Liver (tissue), 9 donors: ENCODE measurements around the gene ACOT13. TPM values are rescaled to one million over a fixed set of nuclear protein-coding genes. Genes with fewer than 3 reads are reported as not detected.

Experiments used
- DNase-seq: peaks from one replicate; pipeline ENCODE4 v3.0.0-alpha.2; 2017; ENCODE audit warnings: low spot score
- H3K27ac ChIP-seq, 2 donors: one replicate each; pipeline ENCODE4 v1.7.0; 2013; ENCODE audit warnings: inconsistent platforms in 2 of 2, low read length in 2 of 2, control low read depth in 1 of 2, low read depth in 1 of 2, mild to moderate bottlenecking in 1 of 2
- H3K27me3 ChIP-seq, 4 donors: one replicate each; pipeline versions ENCODE4 v1.6.1 to v1.7.0; 2013; ENCODE audit warnings: low read length in 3 of 4, inconsistent platforms in 1 of 4, mild to moderate bottlenecking in 1 of 4, moderate library complexity in 1 of 4; ENCODE audit not compliant: control insufficient read depth in 4 of 4, insufficient read depth in 4 of 4
- H3K36me3 ChIP-seq, 4 donors: one replicate each; pipeline versions ENCODE4 v1.6.1 to v1.7.0; 2013; ENCODE audit warnings: low read length in 3 of 4, mild to moderate bottlenecking in 3 of 4, low read depth in 1 of 4, moderate library complexity in 1 of 4; ENCODE audit not compliant: control insufficient read depth in 4 of 4, insufficient read depth in 3 of 4
- H3K4me1 ChIP-seq, 4 donors: one replicate each; pipeline versions ENCODE4 v1.6.1 to v1.7.0; 2013; ENCODE audit warnings: low read length in 3 of 4, mild to moderate bottlenecking in 3 of 4, moderate library complexity in 1 of 4; ENCODE audit not compliant: control insufficient read depth in 4 of 4, insufficient read depth in 4 of 4
- H3K4me3 ChIP-seq, 3 donors: one replicate each; pipeline versions ENCODE4 v1.6.1 to v1.7.0; 2013; ENCODE audit warnings: low read length in 3 of 3, control low read depth in 1 of 3, low read depth in 1 of 3, mild to moderate bottlenecking in 1 of 3
- H3K9ac ChIP-seq, 2 donors: one replicate each; pipeline ENCODE4 v1.7.0; 2013; ENCODE audit warnings: low read length in 2 of 2, mild to moderate bottlenecking in 2 of 2, moderate library complexity in 2 of 2, control low read depth in 1 of 2, low read depth in 1 of 2
- H3K9me3 ChIP-seq, 4 donors: one replicate each; pipeline versions ENCODE4 v1.6.1 to v1.7.0; 2013; ENCODE audit warnings: low read length in 3 of 4; ENCODE audit not compliant: control insufficient read depth in 4 of 4
- EGR1 ChIP-seq, 2 donors: IDR thresholded peaks; 2 replicates each; pipeline ENCODE4 v1.6.1; 2016 to 2018; ENCODE audit warnings: antibody characterized with exemption in 2 of 2, low read depth in 2 of 2
- FOXA1 ChIP-seq: IDR thresholded peaks from 2 replicates; pipeline ENCODE4 v1.6.1; 2016; ENCODE audit warnings: antibody characterized with exemption
- FOXA2 ChIP-seq: IDR thresholded peaks from 2 replicates; pipeline ENCODE4 v1.6.1; 2016; ENCODE audit warnings: antibody characterized with exemption
- GABPA ChIP-seq, 2 donors: IDR thresholded peaks in 1 of 2; conservative IDR thresholded peaks in 1 of 2; 2 replicates each; pipeline ENCODE4 v1.6.1; 2016; ENCODE audit warnings: antibody characterized with exemption in 2 of 2, mild to moderate bottlenecking in 1 of 2, moderate library complexity in 1 of 2
- HNF4A ChIP-seq, 2 donors: conservative IDR thresholded peaks; 2 replicates each; pipeline ENCODE4 v1.6.1; 2016; ENCODE audit warnings: antibody characterized with exemption in 2 of 2, mild to moderate bottlenecking in 2 of 2
- HNF4G ChIP-seq: IDR thresholded peaks from 2 replicates; pipeline ENCODE4 v1.6.1; 2016; ENCODE audit warnings: antibody characterized with exemption
- JUND ChIP-seq, 2 donors: IDR thresholded peaks; 2 replicates each; pipeline ENCODE4 v1.6.1; 2016; ENCODE audit warnings: antibody characterized with exemption in 2 of 2
- NR2F2 ChIP-seq: IDR thresholded peaks from 2 replicates; pipeline ENCODE4 v1.6.1; 2016; ENCODE audit warnings: antibody characterized with exemption
- RAD21 ChIP-seq, 2 donors: IDR thresholded peaks; 2 replicates each; pipeline ENCODE4 v1.6.1; 2016; ENCODE audit warnings: antibody characterized with exemption in 2 of 2, mild to moderate bottlenecking in 2 of 2
- REST ChIP-seq: IDR thresholded peaks from 2 replicates; pipeline ENCODE4 v1.6.1; 2016; ENCODE audit warnings: antibody characterized with exemption, mild to moderate bottlenecking
- RXRA ChIP-seq, 2 donors: IDR thresholded peaks; 2 replicates each; pipeline ENCODE4 v1.6.1; 2017 to 2018; ENCODE audit warnings: antibody characterized with exemption in 2 of 2, mild to moderate bottlenecking in 1 of 2
- SP1 ChIP-seq: IDR thresholded peaks from 2 replicates; pipeline ENCODE4 v1.6.1; 2018; ENCODE audit warnings: antibody characterized with exemption, mild to moderate bottlenecking
- YY1 ChIP-seq: IDR thresholded peaks from 2 replicates; pipeline ENCODE4 v1.6.1; 2016; ENCODE audit warnings: antibody characterized with exemption, mild to moderate bottlenecking
- WGBS: extraction: QIAGEN DNeasy Blood & Tissue Kit; methylation state at CpG from one replicate; pipeline ENCODE4 v1.1.7; 2013; 5-methylcytosine and 5-hydroxymethylcytosine counted together
- polyA plus RNA-seq, 2 donors: library from polyadenylated mRNA; stranded (reverse) in 1 of 2; unstranded in 1 of 2; fragments of 200-250 nt in 1 of 2; fragments of >200 nt in 1 of 2; fragmentation: Nextera tagmentation in 1 of 2; extraction: Ambion mirVana in 1 of 2; gene quantifications; one replicate each; pipeline versions ENCODE4 v1.2.1 to v1.2.3, GENCODE V29; 2013 to 2015
- total RNA-seq, 2 donors: library from RNA; depleted of rRNA; stranded (reverse); fragments of >200 nt; gene quantifications; one replicate each; pipeline ENCODE4 v1.2.3, GENCODE V29; 2014
- TF ChIP-seq, protein P1 (sequence below): IDR thresholded peaks from 2 replicates; pipeline ENCODE4 v1.6.1; 2016; ENCODE audit warnings: antibody characterized with exemption
- TF ChIP-seq, protein P2 (sequence below): fragments of 150-350 bp; IDR thresholded peaks from 2 replicates; pipeline ENCODE4 v1.5.1; 2017; ENCODE audit warnings: improper control_type of control experiment, low read depth, low read length; ENCODE audit not compliant: missing input control
- donor health status: healthy.
- donor health status: healthy.
- donor health status: healthy.
- donor health status: healthy.
- donor health status: healthy.

The ACOT13 gene
- total and polyA plus RNA-seq, 4 donors: 9.9 to 90.0 (median 21.3) TPM

DNA sequence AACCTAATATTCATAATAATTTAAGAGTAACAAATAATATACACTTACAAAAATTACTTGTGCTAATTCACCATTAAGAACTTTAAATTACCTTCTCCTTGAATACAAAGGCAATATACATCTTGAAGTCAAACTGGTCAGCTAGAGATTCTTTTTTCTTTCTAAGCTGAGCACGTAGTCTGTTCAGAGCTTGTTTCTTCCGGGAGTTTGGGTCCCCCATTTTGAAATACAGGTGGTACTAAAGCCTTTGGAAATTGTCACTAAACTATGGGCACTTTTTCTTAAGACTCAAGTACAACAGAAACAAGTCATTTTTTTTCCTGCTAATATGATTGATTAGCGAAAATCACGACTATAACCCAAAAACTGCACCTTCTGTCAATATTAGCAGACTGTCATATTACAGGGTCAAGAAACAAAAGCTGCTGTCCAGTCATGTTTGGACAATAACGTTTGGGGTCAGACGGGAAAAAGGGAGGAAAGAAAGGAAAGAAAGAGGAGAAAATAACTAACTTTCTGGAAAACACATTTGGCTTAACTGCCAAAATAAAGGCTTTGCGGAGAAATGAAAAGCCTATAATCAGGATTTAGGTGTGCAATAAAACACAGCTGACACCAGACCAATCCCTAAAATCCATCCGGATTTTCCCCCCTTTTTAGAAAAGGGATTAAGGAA, 51.7 kb downstream of the ACOT13 start:
- no peak for DNase-seq
- H3K27me3 ChIP-seq: no peaks in the 10 kb centered on the region
- H3K27ac ChIP-seq: peak overlapping the region; percentile 26 to 99
- H3K36me3 ChIP-seq: peaks cover 6 to 25% (median 18%) of the 10 kb centered on the region in 4 donors
- 6% methylated on average over 8 of the region's 8 CpGs for WGBS
- peak overlapping the region; percentile 83 to 92 (median 89) for H3K4me3 ChIP-seq
- H3K9ac ChIP-seq: peak overlapping the region; percentile 53 to 96
- H3K4me1 ChIP-seq: peaks cover 2 to 51% (median 27%) of the 10 kb centered on the region in 4 donors
- H3K9me3 ChIP-seq: no peaks in the 10 kb centered on the region
- TF ChIP-seq YY1 (peak; percentile 66), JUND (IDR thresholded peaks at IDR 0.05) (no peak), REST (peak; percentile 89), RAD21 (IDR thresholded peaks at IDR 0.05) (no peak), RXRA (IDR thresholded peaks at IDR 0.05) (no peak), NR2F2 (no peak)
- TF ChIP-seq, protein P1, sequence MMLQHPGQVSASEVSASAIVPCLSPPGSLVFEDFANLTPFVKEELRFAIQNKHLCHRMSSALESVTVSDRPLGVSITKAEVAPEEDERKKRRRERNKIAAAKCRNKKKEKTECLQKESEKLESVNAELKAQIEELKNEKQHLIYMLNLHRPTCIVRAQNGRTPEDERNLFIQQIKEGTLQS: no peak

- peak within 1 kb of the TSS; percentile 99 to 100 for H3K27ac ChIP-seq
- peaks cover 2 to 48% (median 27%) of the 10 kb centered on the region in 4 donors for H3K4me1 ChIP-seq
- WGBS: under 1% methylated on average over 25 of the region's 25 CpGs
- peak; percentile 58 for DNase-seq
- peaks cover 4 to 18% (median 12%) of the 10 kb centered on the region in 4 donors for H3K36me3 ChIP-seq
- no peak for TF ChIP-seq FOXA1
- peak; percentile 21 for TF ChIP-seq SP1
- TF ChIP-seq EGR1 (IDR thresholded peaks at IDR 0.05; ENCODE audit: low read depth in 2 of 2): peak in 1 of 2 donors; percentile 34
- peak; percentile 35 for TF ChIP-seq YY1
- H3K27me3 ChIP-seq: no peaks in the 10 kb centered on the region
- H3K9me3 ChIP-seq: no peaks in the 10 kb centered on the region
- peak within 1 kb of the TSS; percentile 89 to 98 (median 92) for H3K4me3 ChIP-seq
- peak within 1 kb of the TSS; percentile 96 to 99 for H3K9ac ChIP-seq
Observed at GRCh38 chr6:24719125-24719971, 52.5 kb downstream of the ACOT13 start, which contains the start of gene C6orf62. TSS of gene C6orf62 (minus strand) at chr6:24719154. CDS start at chr6:24718668, 486 bp downstream.

GRCh38 chr6:24720131-24720603, 53.3 kb downstream of the ACOT13 start:
- Histone ChIP-seq H3K9ac (peak overlapping the region; percentile 99), H3K27me3 (no peaks in the 10 kb centered on the region), H3K9me3 (no peaks in the 10 kb centered on the region), H3K27ac (peak overlapping the region; percentile 99 to 100), H3K4me3 (peak overlapping the region; percentile 89 to 98 (median 92)), H3K4me1 (peaks cover 2 to 42% (median 27%) of the 10 kb centered on the region in 4 donors), H3K36me3 (peaks cover 1 to 10% (median 7%) of the 10 kb centered on the region in 4 donors)
- peak; percentile 67 for DNase-seq
- WGBS: under 1% methylated on average over 39 of the region's 39 CpGs
- TF ChIP-seq, protein P2, sequence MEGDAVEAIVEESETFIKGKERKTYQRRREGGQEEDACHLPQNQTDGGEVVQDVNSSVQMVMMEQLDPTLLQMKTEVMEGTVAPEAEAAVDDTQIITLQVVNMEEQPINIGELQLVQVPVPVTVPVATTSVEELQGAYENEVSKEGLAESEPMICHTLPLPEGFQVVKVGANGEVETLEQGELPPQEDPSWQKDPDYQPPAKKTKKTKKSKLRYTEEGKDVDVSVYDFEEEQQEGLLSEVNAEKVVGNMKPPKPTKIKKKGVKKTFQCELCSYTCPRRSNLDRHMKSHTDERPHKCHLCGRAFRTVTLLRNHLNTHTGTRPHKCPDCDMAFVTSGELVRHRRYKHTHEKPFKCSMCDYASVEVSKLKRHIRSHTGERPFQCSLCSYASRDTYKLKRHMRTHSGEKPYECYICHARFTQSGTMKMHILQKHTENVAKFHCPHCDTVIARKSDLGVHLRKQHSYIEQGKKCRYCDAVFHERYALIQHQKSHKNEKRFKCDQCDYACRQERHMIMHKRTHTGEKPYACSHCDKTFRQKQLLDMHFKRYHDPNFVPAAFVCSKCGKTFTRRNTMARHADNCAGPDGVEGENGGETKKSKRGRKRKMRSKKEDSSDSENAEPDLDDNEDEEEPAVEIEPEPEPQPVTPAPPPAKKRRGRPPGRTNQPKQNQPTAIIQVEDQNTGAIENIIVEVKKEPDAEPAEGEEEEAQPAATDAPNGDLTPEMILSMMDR: no peak
- TF ChIP-seq RXRA (IDR thresholded peaks at IDR 0.05) (no peak), HNF4G (no peak), FOXA2 (no peak), SP1 (no peak), FOXA1 (no peak), NR2F2 (no peak), REST (no peak), GABPA (IDR thresholded peaks at IDR 0.05 in 1 of 2, conservative IDR thresholded peaks at IDR 0.05 in 1 of 2) (no peak), HNF4A (conservative IDR thresholded peaks at IDR 0.05) (no peak), JUND (IDR thresholded peaks at IDR 0.05) (no peak), RAD21 (IDR thresholded peaks at IDR 0.05) (no peak)
